HG03442 (cell line): ENCODE results near the gene SLC17A5.
A peak's percentile ranks its signal among the peaks of the same experiment; 100 is the strongest.
"Not testable (repeated sequence)": the region's sequence is repeated elsewhere in the genome, so short reads cannot be mapped to it uniquely, and the experiment has no call there.

Experiments
- ATAC-seq: cut with Tn5 transposase; IDR thresholded peaks from one replicate; pipeline ENCODE4 v1.9.1; 2021; ENCODE audit warnings: mild to moderate bottlenecking, moderate library complexity; ENCODE audit not compliant: unreplicated experiment

Gene SLC17A5

GRCh38 chr6:73569121-73569520 lies 84.7 kb downstream of the SLC17A5 start:
- no peak for ATAC-seq

- ATAC-seq: no peak
These were observed 86.7 kb downstream of the SLC17A5 start for GRCh38 chr6:73566954-73567591.

GRCh38 chr6:73566486-73566871 lies 87.3 kb downstream of the SLC17A5 start:
- ATAC-seq: not testable (repeated sequence)

- no peak for ATAC-seq
These were observed 87.9 kb downstream of the SLC17A5 start for GRCh38 chr6:73565767-73566485.

GRCh38 chr6:73564578-73565345 lies 89.0 kb downstream of the SLC17A5 start:
- no peak for ATAC-seq

GRCh38 chr6:73562558-73562957 lies 91.2 kb downstream of the SLC17A5 start:
- no peak for ATAC-seq

- peak; percentile 57 for ATAC-seq
These were observed 92.9 kb downstream of the SLC17A5 start for GRCh38 chr6:73560853-73561407.

GRCh38 chr6:73560182-73560732 lies 93.5 kb downstream of the SLC17A5 start:
- peak; percentile 40 for ATAC-seq

- not testable (repeated sequence) for ATAC-seq
These were observed 94.4 kb downstream of the SLC17A5 start for GRCh38 chr6:73559399-73559794.

GRCh38 chr6:73558624-73559398 lies 95.0 kb downstream of the SLC17A5 start:
- ATAC-seq: peak; percentile 40

GRCh38 chr6:73556836-73557235 lies 97.0 kb downstream of the SLC17A5 start:
- ATAC-seq: no peak

GRCh38 chr6:73555380-73555949 lies 98.3 kb downstream of the SLC17A5 start:
- ATAC-seq: not testable (repeated sequence)

- ATAC-seq: not testable (repeated sequence)
These were observed 102.7 kb downstream of the SLC17A5 start for GRCh38 chr6:73551115-73551514.

GRCh38 chr6:73548458-73549446 lies 105.0 kb downstream of the SLC17A5 start:
- ATAC-seq: no peak

GRCh38 chr6:73547036-73547435 lies 106.8 kb downstream of the SLC17A5 start:
- no peak for ATAC-seq
